ENCODE data around the gene SLC39A11. TPM values are rescaled to one million over a fixed set of nuclear protein-coding genes. Genes with fewer than 3 reads are reported as not detected.

The SLC39A11 gene
- polyA plus RNA-seq, 1 of the 3 experiments (the other 2 are of a cell fraction) = 23.5 TPM

- no peaks in the 10 kb centered on the region for H3K36me3 ChIP-seq (replicated peaks in 1 of 2; ENCODE audit: control insufficient read depth in 1 of 2, insufficient read depth in 2 of 2, low read length in 1 of 2)
- WGBS (ENCODE audit: low lambda C conversion rate) = 72% methylated on average over 4 of the region's 4 CpGs
- no peak overlapping the region for H3K4me2 ChIP-seq
These were observed 476.0 kb downstream of the SLC39A11 start for GRCh38 chr17:72616447-72616846.

DNA sequence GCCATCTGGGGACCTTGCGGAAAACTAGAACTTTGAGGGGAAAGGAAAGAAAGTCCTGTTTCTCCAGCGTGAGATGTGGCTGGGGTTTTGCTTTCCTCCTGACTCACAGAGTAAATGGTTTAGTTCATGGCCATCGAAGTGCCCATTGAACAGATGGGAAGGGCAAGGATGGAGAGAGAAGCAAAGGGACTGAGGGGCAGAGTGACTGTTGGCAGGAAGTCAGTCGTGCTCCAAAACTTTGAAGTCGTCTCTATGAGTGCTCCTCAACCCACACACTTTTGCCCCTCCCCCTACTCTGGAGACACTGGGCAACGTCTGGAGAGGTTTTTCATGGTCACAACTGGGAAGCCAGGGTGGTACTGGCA, 476.9 kb downstream of the SLC39A11 start:
- Histone ChIP-seq H3K4me1 (ENCODE audit: control insufficient read depth in 1 of 2, insufficient read depth in 2 of 2, low read depth in 1 of 2, low read length in 1 of 2) (peaks cover 10 to 12% of the 10 kb centered on the region in 2 experiments; a peak in 2 of 4 replicates), H3K27ac (ENCODE audit: low read depth in 2 of 2, low read length in 1 of 2) (no peak overlapping the region), H2AFZ (ENCODE audit: low read depth) (no peak overlapping the region), H3K4me3 (ENCODE audit: low read depth in 2 of 2, low read length in 1 of 2) (no peak overlapping the region), H4K20me1 (ENCODE audit: insufficient read depth) (no peaks in the 10 kb centered on the region), H3K27me3 (ENCODE audit: insufficient read depth) (no peaks in the 10 kb centered on the region), H3K79me2 (ENCODE audit: insufficient read depth) (no peaks in the 10 kb centered on the region), H3F3A (replicated peaks; ENCODE audit: insufficient read depth) (peaks cover 4% of the 10 kb centered on the region), H3K4me2 (no peak overlapping the region), H3K9me2 (no peaks in the 10 kb centered on the region), H3K9me3 (no peaks in the 10 kb centered on the region), H3K36me3 (replicated peaks in 1 of 2; ENCODE audit: control insufficient read depth in 1 of 2, insufficient read depth in 2 of 2, low read length in 1 of 2) (no peaks in the 10 kb centered on the region), H3K9ac (no peak overlapping the region)
- no peak for DNase-seq
- CTCF ChIA-PET = interaction anchor here (1.2 kb wide), 1 partner anchor 11 kb away, joined by 3 read pairs; no protein-coding TSS in a partner anchor
- WGBS (ENCODE audit: low lambda C conversion rate) = 67% methylated on average over 6 of the region's 6 CpGs
- POLR2A ChIA-PET = no interaction called here
- TF ChIP-seq FOXJ3 (CRISPR knock-in tag; IDR thresholded peaks at IDR 0.05) = no peak
- TF ChIP-seq, protein P1, sequence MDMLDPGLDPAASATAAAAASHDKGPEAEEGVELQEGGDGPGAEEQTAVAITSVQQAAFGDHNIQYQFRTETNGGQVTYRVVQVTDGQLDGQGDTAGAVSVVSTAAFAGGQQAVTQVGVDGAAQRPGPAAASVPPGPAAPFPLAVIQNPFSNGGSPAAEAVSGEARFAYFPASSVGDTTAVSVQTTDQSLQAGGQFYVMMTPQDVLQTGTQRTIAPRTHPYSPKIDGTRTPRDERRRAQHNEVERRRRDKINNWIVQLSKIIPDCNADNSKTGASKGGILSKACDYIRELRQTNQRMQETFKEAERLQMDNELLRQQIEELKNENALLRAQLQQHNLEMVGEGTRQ (IDR thresholded peaks at IDR 0.05; ENCODE audit: borderline replicate concordance, low read depth, low read length) = no peak
- no peak for TF ChIP-seq TEAD4 (IDR thresholded peaks at IDR 0.05; ENCODE audit: borderline replicate concordance, insufficient read depth)
- TF ChIP-seq CHD2 (IDR thresholded peaks at IDR 0.05; ENCODE audit: low read length, partially characterized antibody) = no peak
- TF ChIP-seq, protein P2, sequence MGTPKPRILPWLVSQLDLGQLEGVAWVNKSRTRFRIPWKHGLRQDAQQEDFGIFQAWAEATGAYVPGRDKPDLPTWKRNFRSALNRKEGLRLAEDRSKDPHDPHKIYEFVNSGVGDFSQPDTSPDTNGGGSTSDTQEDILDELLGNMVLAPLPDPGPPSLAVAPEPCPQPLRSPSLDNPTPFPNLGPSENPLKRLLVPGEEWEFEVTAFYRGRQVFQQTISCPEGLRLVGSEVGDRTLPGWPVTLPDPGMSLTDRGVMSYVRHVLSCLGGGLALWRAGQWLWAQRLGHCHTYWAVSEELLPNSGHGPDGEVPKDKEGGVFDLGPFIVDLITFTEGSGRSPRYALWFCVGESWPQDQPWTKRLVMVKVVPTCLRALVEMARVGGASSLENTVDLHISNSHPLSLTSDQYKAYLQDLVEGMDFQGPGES (IDR thresholded peaks at IDR 0.05; ENCODE audit: low read depth, low read length) = no peak
- no peak for TF ChIP-seq EZH2phosphoT487 (IDR thresholded peaks at IDR 0.05; ENCODE audit: borderline replicate concordance, low read depth)
- TF ChIP-seq RXRA (IDR thresholded peaks at IDR 0.05; ENCODE audit: borderline replicate concordance, low read depth) = no peak
- TF ChIP-seq SIN3A (IDR thresholded peaks at IDR 0.05; ENCODE audit: borderline replicate concordance, low read depth, low read length) = no peak
- no peak for TF ChIP-seq ELF1 (IDR thresholded peaks at IDR 0.05)
- TF ChIP-seq, protein P3, sequence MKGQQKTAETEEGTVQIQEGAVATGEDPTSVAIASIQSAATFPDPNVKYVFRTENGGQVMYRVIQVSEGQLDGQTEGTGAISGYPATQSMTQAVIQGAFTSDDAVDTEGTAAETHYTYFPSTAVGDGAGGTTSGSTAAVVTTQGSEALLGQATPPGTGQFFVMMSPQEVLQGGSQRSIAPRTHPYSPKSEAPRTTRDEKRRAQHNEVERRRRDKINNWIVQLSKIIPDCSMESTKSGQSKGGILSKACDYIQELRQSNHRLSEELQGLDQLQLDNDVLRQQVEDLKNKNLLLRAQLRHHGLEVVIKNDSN (IDR thresholded peaks at IDR 0.05; ENCODE audit: borderline replicate concordance, low read depth) = no peak
- no peak for TF ChIP-seq CTCF (IDR thresholded peaks at IDR 0.05)
- TF ChIP-seq EP300 (IDR thresholded peaks at IDR 0.05; ENCODE audit: borderline replicate concordance in 1 of 2, low read depth in 1 of 2, low read length in 1 of 2) = no peak
- TF ChIP-seq GABPA (IDR thresholded peaks at IDR 0.05; ENCODE audit: low read depth) = no peak
- no peak for TF ChIP-seq NRF1 (IDR thresholded peaks at IDR 0.05; ENCODE audit: low read depth, low read length)

More at GRCh38 chr17:72616447-72616846, 476.0 kb downstream of the SLC39A11 start:
- no peaks in the 10 kb centered on the region for H3K79me2 ChIP-seq (ENCODE audit: insufficient read depth)
- DNase-seq = no peak
- CTCF ChIA-PET = no interaction called here
- H4K20me1 ChIP-seq (ENCODE audit: insufficient read depth) = no peaks in the 10 kb centered on the region
- TF ChIP-seq RCOR1 (IDR thresholded peaks at IDR 0.05; ENCODE audit: low read length) (no peak), RXRA (IDR thresholded peaks at IDR 0.05; ENCODE audit: borderline replicate concordance, low read depth) (no peak), CHD2 (IDR thresholded peaks at IDR 0.05; ENCODE audit: low read length, partially characterized antibody) (no peak), ZBTB33 (IDR thresholded peaks at IDR 0.05; ENCODE audit: borderline replicate concordance, low read depth) (no peak), EZH2phosphoT487 (IDR thresholded peaks at IDR 0.05; ENCODE audit: borderline replicate concordance, low read depth) (no peak), FOXM1 (IDR thresholded peaks at IDR 0.05; ENCODE audit: low read depth) (no peak), TCF12 (IDR thresholded peaks at IDR 0.05) (no peak), TAF1 (IDR thresholded peaks at IDR 0.05; ENCODE audit: borderline replicate concordance, low read depth, low read length) (no peak), TEAD4 (IDR thresholded peaks at IDR 0.05; ENCODE audit: borderline replicate concordance, insufficient read depth) (no peak), GABPA (IDR thresholded peaks at IDR 0.05; ENCODE audit: low read depth) (no peak), SMC3 (IDR thresholded peaks at IDR 0.05; ENCODE audit: low read depth, low read length) (no peak)
- H3K9me3 ChIP-seq = no peaks in the 10 kb centered on the region
- POLR2A ChIA-PET = no interaction called here
- H3K4me1 ChIP-seq (ENCODE audit: control insufficient read depth in 1 of 2, insufficient read depth in 2 of 2, low read depth in 1 of 2, low read length in 1 of 2) = peaks cover 10 to 12% of the 10 kb centered on the region in 2 experiments; a peak in 2 of 4 replicates
- H3K4me3 ChIP-seq (ENCODE audit: low read depth in 2 of 2, low read length in 1 of 2) = no peak overlapping the region
- H3K27ac ChIP-seq (ENCODE audit: low read depth in 2 of 2, low read length in 1 of 2) = no peak overlapping the region
- no peak overlapping the region for H2AFZ ChIP-seq (ENCODE audit: low read depth)
- no peaks in the 10 kb centered on the region for H3K27me3 ChIP-seq (ENCODE audit: insufficient read depth)
- H3K9me2 ChIP-seq = no peaks in the 10 kb centered on the region
- no peak overlapping the region for H3K9ac ChIP-seq
- peaks cover 4% of the 10 kb centered on the region for H3F3A ChIP-seq (replicated peaks; ENCODE audit: insufficient read depth)
